HG03066 (cell line): ENCODE data around the gene EXOC3L4.
A peak's percentile ranks its signal among the peaks of the same experiment; 100 is the strongest.
"Not testable (repeated sequence)": the region's sequence is repeated elsewhere in the genome, so short reads cannot be mapped to it uniquely, and the experiment has no call there.

ENCODE experiments used
- ATAC-seq: cut with Tn5 transposase; IDR thresholded peaks from one replicate; pipeline ENCODE4 v1.9.1; 2021; ENCODE audit warnings: low read depth; ENCODE audit not compliant: unreplicated experiment

Gene EXOC3L4

GRCh38 chr14:103094406-103095209 lies at the start of gene EXOC3L4:
Gene EXOC3L4, plus strand, starts transcription at chr14:103094725. Its CDS starts 5,495 bp downstream, at chr14:103100220.
- ATAC-seq: no peak

GRCh38 chr14:103045371-103045869 lies 49.1 kb upstream of the EXOC3L4 start:
- no peak for ATAC-seq

GRCh38 chr14:103047453-103047852 lies 47.1 kb upstream of the EXOC3L4 start:
- ATAC-seq: not testable (repeated sequence)

- no peak for ATAC-seq
These were observed 43.6 kb upstream of the EXOC3L4 start for GRCh38 chr14:103050935-103051334.

- no peak for ATAC-seq
These were observed 42.1 kb upstream of the EXOC3L4 start for GRCh38 chr14:103052407-103052806.

GRCh38 chr14:103055695-103056094 lies 38.8 kb upstream of the EXOC3L4 start:
- no peak for ATAC-seq

GRCh38 chr14:103056322-103057027 lies 38.0 kb upstream of the EXOC3L4 start:
- no peak for ATAC-seq

- peak; percentile 31 for ATAC-seq
These were observed 37.5 kb upstream of the EXOC3L4 start for GRCh38 chr14:103057028-103057371.

GRCh38 chr14:103057372-103058163 lies 37.0 kb upstream of the EXOC3L4 start, which contains the start of gene CDC42BPB:
Gene CDC42BPB, minus strand, starts transcription at chr14:103057549. Its CDS starts 376 bp downstream, at chr14:103057173.
- ATAC-seq: peak; percentile 68

- ATAC-seq: no peak
These were observed 36.1 kb upstream of the EXOC3L4 start for GRCh38 chr14:103058164-103059055.

GRCh38 chr14:103059556-103059955 lies 35.0 kb upstream of the EXOC3L4 start:
- ATAC-seq: no peak

GRCh38 chr14:103061482-103061976 lies 33.0 kb upstream of the EXOC3L4 start:
- no peak for ATAC-seq

- no peak for ATAC-seq
These were observed 30.1 kb upstream of the EXOC3L4 start for GRCh38 chr14:103064436-103064835.

- ATAC-seq: no peak
These were observed 29.5 kb upstream of the EXOC3L4 start for GRCh38 chr14:103064978-103065377.

- no peak for ATAC-seq
These were observed 28.7 kb upstream of the EXOC3L4 start for GRCh38 chr14:103065861-103066260.

- no peak for ATAC-seq
These were observed 28.1 kb upstream of the EXOC3L4 start for GRCh38 chr14:103066399-103066798.

- no peak for ATAC-seq
These were observed 27.1 kb upstream of the EXOC3L4 start for GRCh38 chr14:103067231-103067954.

GRCh38 chr14:103068351-103069073 lies 26.0 kb upstream of the EXOC3L4 start:
- ATAC-seq: no peak
